Ascending aorta (tissue), 2 donors: ENCODE measurements around the gene DDX6. TPM values are rescaled to one million over a fixed set of nuclear protein-coding genes. Genes with fewer than 3 reads are reported as not detected.

Experiments used
- DNase-seq, 2 donors: peaks; one replicate each; pipeline ENCODE4 v3.0.0-alpha.2; 2019; ENCODE audit warnings: low spot score in 2 of 2
- H3K27ac ChIP-seq, 2 donors: fragments of 200-600 bp; sonication (generic); one replicate each; pipeline ENCODE4 v1.5.1; 2016 to 2017; ENCODE audit warnings: mild to moderate bottlenecking in 1 of 2
- H3K27me3 ChIP-seq: fragments of 200-600 bp; sonication (generic); one replicate; pipeline ENCODE4 v1.5.1; 2017
- H3K36me3 ChIP-seq, 2 donors: fragments of 200-600 bp; sonication (generic); one replicate each; pipeline ENCODE4 v1.5.1; 2016
- H3K4me1 ChIP-seq, 2 donors: fragments of 200-600 bp; sonication (generic); one replicate each; pipeline ENCODE4 v1.5.1; 2016 to 2017; ENCODE audit warnings: mild to moderate bottlenecking in 1 of 2
- H3K4me3 ChIP-seq, 2 donors: fragments of 200-600 bp; sonication (generic); one replicate each; pipeline ENCODE4 v1.5.1; 2016 to 2017; ENCODE audit warnings: mild to moderate bottlenecking in 1 of 2
- H3K9me3 ChIP-seq, 2 donors: fragments of 200-600 bp; sonication (generic); one replicate each; pipeline ENCODE4 v1.5.1; 2016
- intact Hi-C: fragments of 100-400 bp; cut with DNase I; formaldehyde crosslinking; loops from one replicate; pipeline ENCODE4 v1.15.1; 2023
- total RNA-seq: library from RNA; depleted of rRNA; stranded (reverse); fragments of >200 nt; gene quantifications from one replicate; pipeline ENCODE4 v1.1.0, GENCODE V29; 2016
- TF ChIP-seq, protein P1 (sequence below), 3 experiments: fragments of 200-600 bp in 2 of 3; fragments of 450-650 bp in 1 of 3; sonication (generic) in 2 of 3; IDR thresholded peaks; one replicate each; pipeline ENCODE4 v1.5.1; 2016 to 2019; ENCODE audit warnings: antibody characterized with exemption in 3 of 3, mild to moderate bottlenecking in 1 of 3, moderate library complexity in 1 of 3

The DDX6 gene
- total RNA-seq, 1 donor from 2014 or later: 25.9 TPM

DNA sequence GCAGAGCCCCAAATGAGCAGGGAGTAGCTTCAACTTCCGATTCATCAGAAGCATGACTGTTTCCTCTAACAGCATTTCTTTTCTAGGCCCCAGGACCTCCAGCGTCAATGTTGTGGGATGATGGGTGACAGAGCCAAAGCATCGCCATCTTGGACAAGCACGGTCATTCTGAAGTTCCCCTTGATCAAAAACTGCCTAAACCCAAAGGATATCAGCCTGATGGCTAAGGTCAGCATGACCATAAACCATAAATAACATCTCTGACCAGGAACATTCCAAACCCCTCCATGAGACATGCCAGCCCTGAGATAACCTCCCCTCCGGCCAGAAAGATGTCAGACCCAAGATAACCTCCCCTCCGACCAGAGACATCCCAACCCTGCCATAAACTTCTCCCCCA, 82.7 kb downstream of the DDX6 start:
- H3K27ac ChIP-seq: no peak overlapping the region
- no peaks in the 10 kb centered on the region for H3K36me3 ChIP-seq
- TF ChIP-seq, protein P1, sequence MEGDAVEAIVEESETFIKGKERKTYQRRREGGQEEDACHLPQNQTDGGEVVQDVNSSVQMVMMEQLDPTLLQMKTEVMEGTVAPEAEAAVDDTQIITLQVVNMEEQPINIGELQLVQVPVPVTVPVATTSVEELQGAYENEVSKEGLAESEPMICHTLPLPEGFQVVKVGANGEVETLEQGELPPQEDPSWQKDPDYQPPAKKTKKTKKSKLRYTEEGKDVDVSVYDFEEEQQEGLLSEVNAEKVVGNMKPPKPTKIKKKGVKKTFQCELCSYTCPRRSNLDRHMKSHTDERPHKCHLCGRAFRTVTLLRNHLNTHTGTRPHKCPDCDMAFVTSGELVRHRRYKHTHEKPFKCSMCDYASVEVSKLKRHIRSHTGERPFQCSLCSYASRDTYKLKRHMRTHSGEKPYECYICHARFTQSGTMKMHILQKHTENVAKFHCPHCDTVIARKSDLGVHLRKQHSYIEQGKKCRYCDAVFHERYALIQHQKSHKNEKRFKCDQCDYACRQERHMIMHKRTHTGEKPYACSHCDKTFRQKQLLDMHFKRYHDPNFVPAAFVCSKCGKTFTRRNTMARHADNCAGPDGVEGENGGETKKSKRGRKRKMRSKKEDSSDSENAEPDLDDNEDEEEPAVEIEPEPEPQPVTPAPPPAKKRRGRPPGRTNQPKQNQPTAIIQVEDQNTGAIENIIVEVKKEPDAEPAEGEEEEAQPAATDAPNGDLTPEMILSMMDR (IDR thresholded peaks at IDR 0.05): no peak
- no peaks in the 10 kb centered on the region for H3K4me1 ChIP-seq
- H3K27me3 ChIP-seq: no peaks in the 10 kb centered on the region
- DNase-seq: no peak
- no peak overlapping the region for H3K4me3 ChIP-seq
- intact Hi-C loops: no loop called here
- no peaks in the 10 kb centered on the region for H3K9me3 ChIP-seq

DNA sequence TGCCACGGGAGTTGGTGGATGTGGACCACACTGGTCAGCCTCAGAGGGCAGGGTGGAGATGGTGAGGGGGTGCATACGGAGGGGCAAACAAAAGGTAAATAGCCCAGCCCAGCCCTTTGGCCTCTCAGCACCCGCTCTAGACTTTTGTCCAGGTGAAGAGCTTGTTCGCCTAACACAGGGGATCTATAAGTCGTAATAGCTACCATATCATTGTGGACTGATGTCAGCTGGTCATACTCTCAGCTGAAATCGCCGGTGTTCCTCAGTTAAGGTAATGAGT, 84.5 kb downstream of the DDX6 start:
- DNase-seq: no peak
- no peaks in the 10 kb centered on the region for H3K27me3 ChIP-seq
- no peaks in the 10 kb centered on the region for H3K4me1 ChIP-seq
- no peaks in the 10 kb centered on the region for H3K36me3 ChIP-seq
- no peaks in the 10 kb centered on the region for H3K9me3 ChIP-seq
- no peak overlapping the region for H3K4me3 ChIP-seq
- TF ChIP-seq, protein P1 (IDR thresholded peaks at IDR 0.05): no peak
- H3K27ac ChIP-seq: no peak overlapping the region
- intact Hi-C loops: no loop called here

DNA sequence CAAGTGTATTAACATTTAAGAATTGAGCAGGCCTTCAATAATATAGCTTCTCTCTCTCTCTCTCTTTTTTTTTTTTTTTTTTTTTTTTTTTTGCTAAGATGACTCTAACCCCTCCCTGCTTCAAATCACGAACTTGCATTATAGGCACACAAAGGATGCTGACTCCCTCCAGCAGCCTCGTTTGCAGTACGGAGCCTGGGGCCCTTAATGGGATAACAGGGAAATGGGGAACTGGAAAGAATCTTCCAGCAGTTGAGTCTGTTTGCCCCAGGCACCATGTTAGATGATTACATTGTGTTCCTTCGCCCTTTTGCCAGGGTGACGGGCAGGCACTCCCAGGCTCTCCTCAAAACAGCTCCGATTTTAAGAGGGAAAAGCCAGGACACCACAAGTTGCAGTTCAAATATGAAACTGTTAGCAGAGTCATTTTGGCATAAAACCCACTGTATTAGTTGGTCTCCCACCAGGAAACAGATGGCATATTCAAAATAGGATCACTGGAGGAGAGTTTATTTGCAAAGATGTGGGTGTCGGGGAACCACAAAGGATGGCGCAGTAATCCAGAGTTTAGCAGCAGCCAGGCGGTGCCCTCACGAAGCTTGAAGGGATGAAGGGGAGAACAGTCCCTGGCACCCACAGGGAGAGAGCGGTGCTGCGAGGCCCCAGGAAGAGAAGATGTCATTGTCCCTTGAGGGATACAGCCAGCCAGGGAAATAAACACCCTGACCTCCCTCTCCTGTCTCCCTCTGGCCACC, 85.0 kb downstream of the DDX6 start:
- H3K36me3 ChIP-seq: no peaks in the 10 kb centered on the region
- H3K9me3 ChIP-seq: no peaks in the 10 kb centered on the region
- TF ChIP-seq, protein P1 (IDR thresholded peaks at IDR 0.05): no peak
- no peak overlapping the region for H3K4me3 ChIP-seq
- no peaks in the 10 kb centered on the region for H3K4me1 ChIP-seq
- intact Hi-C loops: no loop called here
- no peak for DNase-seq
- no peaks in the 10 kb centered on the region for H3K27me3 ChIP-seq
- H3K27ac ChIP-seq: no peak overlapping the region

DNA sequence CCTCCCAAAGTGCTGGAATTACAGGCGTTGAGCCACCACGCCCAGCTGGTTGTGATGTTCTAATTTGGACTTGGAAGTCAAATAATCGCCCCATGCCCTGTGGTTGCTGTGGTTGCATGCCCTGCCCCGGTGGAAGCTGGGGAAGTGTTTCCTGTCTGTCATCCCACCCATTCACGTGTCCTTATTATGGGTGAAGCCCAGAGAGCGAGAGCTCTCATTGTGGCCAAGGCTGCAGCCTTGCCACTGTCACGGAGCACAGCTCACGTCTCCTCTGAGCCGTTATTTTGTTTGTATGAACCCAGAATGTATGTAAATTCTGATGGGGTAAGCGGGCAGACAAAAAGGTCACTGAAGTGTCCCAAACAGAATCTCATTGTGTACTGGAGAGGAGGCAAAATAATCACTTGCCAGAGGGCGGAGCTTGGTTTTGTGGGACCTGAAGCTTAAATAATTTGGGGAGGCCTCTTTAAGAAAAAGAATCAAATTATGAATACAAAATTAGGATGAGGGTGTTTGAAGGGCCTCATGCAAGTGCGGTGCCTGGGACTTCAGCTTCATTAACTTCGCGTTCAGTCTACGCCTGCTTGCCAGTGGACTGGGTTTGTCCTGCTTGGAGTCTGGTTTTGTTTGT, 85.7 kb downstream of the DDX6 start:
- Histone ChIP-seq H3K4me3 (no peak overlapping the region), H3K27ac (no peak overlapping the region)
- intact Hi-C loops: no loop called here

DNA sequence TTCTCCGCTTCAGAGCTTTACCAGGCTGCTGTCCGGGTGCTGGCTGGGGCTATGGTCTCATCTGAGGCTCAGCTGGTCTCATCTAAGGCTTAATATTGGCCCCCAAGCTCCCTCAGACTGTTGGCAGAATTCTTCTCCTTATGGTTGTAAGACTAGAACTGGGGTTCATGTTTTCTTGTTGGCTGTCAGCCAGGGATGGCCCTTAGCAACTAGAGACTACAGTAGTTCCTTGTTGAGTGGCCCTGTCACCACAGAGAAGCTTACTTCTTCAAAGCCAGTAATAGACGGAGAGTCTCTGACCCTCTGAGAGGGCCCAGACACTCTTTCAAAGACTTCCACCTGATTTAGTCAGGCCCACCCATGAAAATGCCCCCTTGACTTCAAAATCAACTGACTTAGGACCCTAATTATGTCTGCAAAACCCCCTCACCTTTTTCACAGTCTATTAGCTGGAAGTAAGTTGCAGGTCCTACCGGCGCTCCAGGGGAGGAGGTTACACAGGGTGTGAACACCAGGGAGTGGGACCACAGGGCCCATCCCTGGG, 87.3 kb downstream of the DDX6 start:
- intact Hi-C loops: no loop called here
- no peak for DNase-seq

More for the DNA sequence above, 85.7 kb downstream of the DDX6 start:
- no peaks in the 10 kb centered on the region for H3K4me1 ChIP-seq
- H3K9me3 ChIP-seq: no peaks in the 10 kb centered on the region
- no peaks in the 10 kb centered on the region for H3K36me3 ChIP-seq
- DNase-seq: no peak
- TF ChIP-seq, protein P1 (IDR thresholded peaks at IDR 0.05): no peak
- no peaks in the 10 kb centered on the region for H3K27me3 ChIP-seq

More for the DNA sequence above, 87.3 kb downstream of the DDX6 start:
- H3K4me3 ChIP-seq: no peak overlapping the region
- no peaks in the 10 kb centered on the region for H3K9me3 ChIP-seq
- TF ChIP-seq, protein P1 (IDR thresholded peaks at IDR 0.05): no peak
- no peaks in the 10 kb centered on the region for H3K36me3 ChIP-seq
- H3K27ac ChIP-seq: no peak overlapping the region
- no peaks in the 10 kb centered on the region for H3K27me3 ChIP-seq
- H3K4me1 ChIP-seq: no peaks in the 10 kb centered on the region
